H9 (cell line): ENCODE data around the gene KCNAB2. TPM values are rescaled to one million over a fixed set of nuclear protein-coding genes. Genes with fewer than 3 reads are reported as not detected.

Source experiments
- DNase-seq: peaks from one replicate; pipeline ENCODE4 v3.0.0-alpha.2; 2017
- H2AFZ ChIP-seq: one replicate; pipeline ENCODE4 v1.6.1; 2013; ENCODE audit warnings: mild to moderate bottlenecking, low read length, control low read depth, moderate library complexity
- H2AK5ac ChIP-seq: 2 replicates; pipeline ENCODE4 v1.6.1; 2013; ENCODE audit warnings: low read length, control low read depth, mixed read lengths; ENCODE audit not compliant: insufficient read length
- H2BK120ac ChIP-seq: one replicate; pipeline ENCODE4 v1.6.1; 2013; ENCODE audit warnings: low read depth, mild to moderate bottlenecking, low read length, control low read depth, inconsistent platforms; ENCODE audit not compliant: poor library complexity, severe bottlenecking
- H2BK12ac ChIP-seq: 2 replicates; pipeline ENCODE4 v1.6.1; 2013; ENCODE audit warnings: low read length, control low read depth, mixed read lengths, low read depth; ENCODE audit not compliant: insufficient read length
- H2BK15ac ChIP-seq: 2 replicates; pipeline ENCODE4 v1.6.1; 2013; ENCODE audit warnings: low read depth, low read length, control low read depth
- H2BK20ac ChIP-seq: one replicate; pipeline ENCODE4 v1.6.1; 2013; ENCODE audit warnings: low read depth, mild to moderate bottlenecking, low read length, control low read depth, inconsistent platforms; ENCODE audit not compliant: poor library complexity, severe bottlenecking
- H2BK5ac ChIP-seq: 2 replicates; pipeline ENCODE4 v1.6.1; 2013; ENCODE audit warnings: low read length, control low read depth, mixed read lengths; ENCODE audit not compliant: insufficient read length
- H3K14ac ChIP-seq: 2 replicates; pipeline ENCODE4 v1.6.1; 2013; ENCODE audit warnings: low read length, control low read depth; ENCODE audit not compliant: insufficient read depth
- H3K18ac ChIP-seq: 2 replicates; pipeline ENCODE4 v1.6.1; 2013; ENCODE audit warnings: low read depth, mild to moderate bottlenecking, mixed read lengths, low read length, control low read depth; ENCODE audit not compliant: insufficient read length
- H3K23ac ChIP-seq: 2 replicates; pipeline ENCODE4 v1.6.1; 2013; ENCODE audit warnings: low read length, control low read depth, mixed read lengths, low read depth; ENCODE audit not compliant: insufficient read length
- H3K23me2 ChIP-seq: 2 replicates; pipeline ENCODE4 v1.6.1; 2013; ENCODE audit warnings: low read depth, mild to moderate bottlenecking, mixed read lengths, low read length, control low read depth; ENCODE audit not compliant: insufficient read length, poor library complexity, severe bottlenecking
- H3K27ac ChIP-seq: 2 replicates; pipeline ENCODE4 v1.5.1; 2013; ENCODE audit warnings: low read length, control low read depth, mixed read lengths, low read depth; ENCODE audit not compliant: insufficient read length
- H3K27me3 ChIP-seq: 2 replicates; pipeline ENCODE4 v1.6.1; 2013; ENCODE audit warnings: low read length, control low read depth, inconsistent platforms; ENCODE audit not compliant: insufficient read depth
- H3K4ac ChIP-seq: 2 replicates; pipeline ENCODE4 v1.6.1; 2013; ENCODE audit warnings: low read depth, mild to moderate bottlenecking, control low read depth, inconsistent platforms, low read length, moderate library complexity
- H3K4me1 ChIP-seq: 2 replicates; pipeline ENCODE4 v1.6.1; 2013; ENCODE audit warnings: low read length, control low read depth, inconsistent platforms; ENCODE audit not compliant: insufficient read depth
- H3K4me2 ChIP-seq: 2 replicates; pipeline ENCODE4 v1.6.1; 2013; ENCODE audit warnings: low read length, control low read depth, mixed read lengths; ENCODE audit not compliant: insufficient read length, insufficient read depth
- H3K56ac ChIP-seq: 2 replicates; pipeline ENCODE4 v1.6.1; 2013; ENCODE audit warnings: low read depth, mild to moderate bottlenecking, mixed read lengths, low read length, control low read depth; ENCODE audit not compliant: insufficient read length
- H3K79me1 ChIP-seq: 2 replicates; pipeline ENCODE4 v1.6.1; 2013; ENCODE audit warnings: low read depth, mild to moderate bottlenecking, moderate library complexity, low read length, control low read depth, inconsistent platforms; ENCODE audit not compliant: insufficient read depth, poor library complexity, severe bottlenecking
- H3K79me2 ChIP-seq: 2 replicates; pipeline ENCODE4 v1.6.1; 2013; ENCODE audit warnings: low read length, control low read depth, inconsistent platforms; ENCODE audit not compliant: insufficient read depth
- H3K9ac ChIP-seq: 2 replicates; pipeline ENCODE4 v1.6.1; 2013; ENCODE audit warnings: low read length, control low read depth, mixed read lengths; ENCODE audit not compliant: insufficient read length; ENCODE audit errors: extremely low read depth
- H3K9me3 ChIP-seq: one replicate; pipeline ENCODE4 v1.6.1; 2013; ENCODE audit warnings: low read depth, low read length, inconsistent platforms; ENCODE audit not compliant: control insufficient read depth
- H3T11ph ChIP-seq: one replicate; pipeline ENCODE4 v1.6.1; 2013; ENCODE audit warnings: mild to moderate bottlenecking, low read length, control low read depth, inconsistent platforms
- H4K20me1 ChIP-seq: one replicate; pipeline ENCODE4 v1.6.1; 2013; ENCODE audit not compliant: control insufficient read depth, insufficient read length, insufficient read depth
- H4K5ac ChIP-seq: 2 replicates; pipeline ENCODE4 v1.6.1; 2013; ENCODE audit warnings: low read depth, mild to moderate bottlenecking, mixed read lengths, low read length, control low read depth; ENCODE audit not compliant: insufficient read length
- H4K8ac ChIP-seq: replicated peaks from 2 replicates; pipeline ENCODE4 v1.6.1; 2013; ENCODE audit warnings: low read length, control low read depth, mixed read lengths, low read depth; ENCODE audit not compliant: insufficient read length
- H4K91ac ChIP-seq: 2 replicates; pipeline ENCODE4 v1.6.1; 2013; ENCODE audit warnings: low read depth, mild to moderate bottlenecking, moderate library complexity, mixed read lengths, low read length, control low read depth; ENCODE audit not compliant: insufficient read length
- H3K27ac Mint-ChIP-seq, 3 experiments: 2 replicates in 2 of 3; 3 replicates in 1 of 3; pipeline ENCODE4 v1.8.0; 2020 to 2021; ENCODE audit warnings: mixed read lengths in 3 of 3, mild to moderate bottlenecking in 1 of 3, moderate library complexity in 1 of 3
- H3K27me3 Mint-ChIP-seq: 2 replicates; pipeline ENCODE4 v1.8.0; 2021; ENCODE audit warnings: low read depth, mild to moderate bottlenecking, moderate library complexity, mixed read lengths
- H3K36me3 Mint-ChIP-seq, 3 experiments: 2 replicates in 2 of 3; 3 replicates in 1 of 3; pipeline ENCODE4 v1.8.0; 2020 to 2021; ENCODE audit warnings: low read depth in 3 of 3, mixed read lengths in 3 of 3; ENCODE audit not compliant: insufficient read depth in 1 of 3
- H3K4me1 Mint-ChIP-seq, 2 experiments: 2 replicates each; pipeline ENCODE4 v1.8.0; 2020; ENCODE audit warnings: mixed read lengths in 2 of 2
- H3K4me3 Mint-ChIP-seq, 2 experiments: 2 replicates in 1 of 2; 3 replicates in 1 of 2; pipeline ENCODE4 v1.8.0; 2020 to 2021; ENCODE audit warnings: mild to moderate bottlenecking in 2 of 2, mixed read lengths in 2 of 2, moderate library complexity in 1 of 2
- H3K9me3 Mint-ChIP-seq, 2 experiments: 2 replicates in 1 of 2; 3 replicates in 1 of 2; pipeline ENCODE4 v1.8.0; 2020; ENCODE audit warnings: mild to moderate bottlenecking in 2 of 2, mixed read lengths in 2 of 2, moderate library complexity in 1 of 2
- WGBS: extraction: QIAGEN DNeasy Blood & Tissue Kit; methylation state at CpG from one replicate; pipeline ENCODE4 v1.1.7; 2013; ENCODE audit warnings: missing lambda C conversion rate, low lambda C conversion rate, mixed read lengths; ENCODE audit not compliant: insufficient read length; ENCODE audit errors: extremely low coverage; 5-methylcytosine and 5-hydroxymethylcytosine counted together
- total RNA-seq: library from RNA; stranded (reverse); gene quantifications from 2 replicates; pipeline ENCODE4 v1.2.1, GENCODE V29; 2021
- TF ChIP-seq, protein P1 (sequence below): fragments of 200-600 bp; sonication (generic); conservative IDR thresholded peaks from 3 replicates; pipeline ENCODE4 v1.8.0; 2021; ENCODE audit warnings: antibody characterized with exemption, mild to moderate bottlenecking

KCNAB2 gene
- total RNA-seq, 1 experiment from 2014 or later, result 8.3 TPM

DNA sequence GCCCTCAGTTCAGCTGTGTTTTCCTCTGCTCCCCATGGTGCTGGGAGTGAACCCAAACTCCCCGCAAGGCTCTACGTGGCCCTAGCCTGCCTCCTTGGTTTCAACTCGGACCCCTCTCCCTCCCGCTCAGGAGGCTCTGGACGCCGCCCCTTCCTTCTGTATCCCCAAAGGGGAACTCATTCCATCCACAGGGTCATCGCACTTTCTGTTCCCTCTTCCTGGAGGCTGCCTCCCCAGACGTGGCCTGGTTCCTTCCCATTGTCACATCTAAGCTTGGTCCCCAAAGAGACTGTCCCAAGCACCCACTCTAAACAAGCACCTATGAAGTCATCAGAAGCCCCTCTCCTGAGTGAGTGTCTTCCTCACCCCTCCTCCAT is 10.9 kb downstream of the KCNAB2 start:
- no peaks in the 10 kb centered on the region; a peak in 1 of 7 replicates for H3K36me3 Mint-ChIP-seq
- H4K91ac ChIP-seq, result no peak overlapping the region
- H3K27me3 ChIP-seq, result no peaks in the 10 kb centered on the region
- no peak overlapping the region for H3K23ac ChIP-seq
- no peak overlapping the region for H2BK15ac ChIP-seq
- H3K9ac ChIP-seq, result no peak overlapping the region
- no peak overlapping the region for H3T11ph ChIP-seq
- peaks cover 19% of the 10 kb centered on the region for H3K27me3 Mint-ChIP-seq
- no peak overlapping the region for H2BK12ac ChIP-seq
- H2BK20ac ChIP-seq, result no peak overlapping the region
- H3K14ac ChIP-seq, result no peak overlapping the region; the same call in 1 of the 2 replicates
- peaks cover 3% of the 10 kb centered on the region for H3K23me2 ChIP-seq
- no CpG with 5 or more reads among the region's 8 CpGs for WGBS
- no peak overlapping the region for H3K56ac ChIP-seq
- H4K5ac ChIP-seq, result no peak overlapping the region
- H3K18ac ChIP-seq, result no peak overlapping the region
- no peaks in the 10 kb centered on the region; a peak in 2 of 5 replicates for H3K9me3 Mint-ChIP-seq
- no peak overlapping the region for H2BK5ac ChIP-seq
- no peak overlapping the region for H2BK120ac ChIP-seq
- H2AFZ ChIP-seq, result no peak overlapping the region
- H3K4me2 ChIP-seq, result no peak overlapping the region
- H3K79me1 ChIP-seq, result no peaks in the 10 kb centered on the region
- TF ChIP-seq, protein P1, sequence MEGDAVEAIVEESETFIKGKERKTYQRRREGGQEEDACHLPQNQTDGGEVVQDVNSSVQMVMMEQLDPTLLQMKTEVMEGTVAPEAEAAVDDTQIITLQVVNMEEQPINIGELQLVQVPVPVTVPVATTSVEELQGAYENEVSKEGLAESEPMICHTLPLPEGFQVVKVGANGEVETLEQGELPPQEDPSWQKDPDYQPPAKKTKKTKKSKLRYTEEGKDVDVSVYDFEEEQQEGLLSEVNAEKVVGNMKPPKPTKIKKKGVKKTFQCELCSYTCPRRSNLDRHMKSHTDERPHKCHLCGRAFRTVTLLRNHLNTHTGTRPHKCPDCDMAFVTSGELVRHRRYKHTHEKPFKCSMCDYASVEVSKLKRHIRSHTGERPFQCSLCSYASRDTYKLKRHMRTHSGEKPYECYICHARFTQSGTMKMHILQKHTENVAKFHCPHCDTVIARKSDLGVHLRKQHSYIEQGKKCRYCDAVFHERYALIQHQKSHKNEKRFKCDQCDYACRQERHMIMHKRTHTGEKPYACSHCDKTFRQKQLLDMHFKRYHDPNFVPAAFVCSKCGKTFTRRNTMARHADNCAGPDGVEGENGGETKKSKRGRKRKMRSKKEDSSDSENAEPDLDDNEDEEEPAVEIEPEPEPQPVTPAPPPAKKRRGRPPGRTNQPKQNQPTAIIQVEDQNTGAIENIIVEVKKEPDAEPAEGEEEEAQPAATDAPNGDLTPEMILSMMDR, result no peak
- peak overlapping the region in 2 of 3 experiments; percentile 80 to 96; a peak in 4 of 7 replicates for H3K27ac Mint-ChIP-seq
- no peak overlapping the region for H4K8ac ChIP-seq
- H3K4me1 ChIP-seq, result 0 out of 2 replicates have a peak, but pooled peaks cover 2% of the 10 kb centered on the region
- H3K79me2 ChIP-seq, result no peaks in the 10 kb centered on the region
- H3K4ac ChIP-seq, result no peak overlapping the region
- no peaks in the 10 kb centered on the region for H3K9me3 ChIP-seq
- no peak overlapping the region for H3K27ac ChIP-seq
- H4K20me1 ChIP-seq, result peaks cover 2% of the 10 kb centered on the region
- peaks cover 13 to 21% of the 10 kb centered on the region in 2 experiments for H3K4me1 Mint-ChIP-seq
- no peak for DNase-seq
- H2AK5ac ChIP-seq, result no peak overlapping the region
- H3K4me3 Mint-ChIP-seq, result no peak overlapping the region
